PC-9 (cell line): ENCODE results near the gene RFXANK. TPM values are rescaled to one million over a fixed set of nuclear protein-coding genes. Genes with fewer than 3 reads are reported as not detected.
A peak's percentile ranks its signal among the peaks of the same experiment; 100 is the strongest.
"Not testable (repeated sequence)": the region's sequence is repeated elsewhere in the genome, so short reads cannot be mapped to it uniquely, and the experiment has no call there.

ENCODE experiments used
- BruUV-seq: library from RNA; stranded (reverse); fragments of 400-500 nt; replicated peaks from 2 replicates; lab custom pipeline; 2021; lab: Mats Ljungman, UMichigan
- CTCF ChIA-PET: fragments of 300-600 bp; sonication (Branson Sonifier 250); formaldehyde crosslinking; loops from one replicate; lab custom pipeline; 2022; ENCODE audit warnings: antibody characterized with exemption; lab: Charles Lee
- POLR2A ChIA-PET: fragments of 300-600 bp; sonication (Branson Sonifier 250); formaldehyde crosslinking; loops from one replicate; lab custom pipeline; 2022; ENCODE audit warnings: antibody characterized with exemption; ENCODE audit not compliant: unreplicated experiment; lab: Charles Lee
- DNase-seq, 2 experiments: peaks; one replicate each; pipeline versions ENCODE4 v3.0.0 to v3.0.0-alpha.2; 2015 to 2022; ENCODE audit warnings: mixed read lengths in 1 of 2
- H2AFZ ChIP-seq: fragments of 200-600 bp; sonication (generic); 2 replicates; pipeline ENCODE4 v1.8.1; 2017; ENCODE audit warnings: antibody characterized with exemption
- H3F3A ChIP-seq: fragments of 200-600 bp; sonication (generic); 2 replicates; pipeline ENCODE4 v1.8.1; 2017; ENCODE audit warnings: antibody characterized with exemption, mild to moderate bottlenecking, low read depth; ENCODE audit not compliant: insufficient read depth
- H3K27ac ChIP-seq: fragments of 200-600 bp; sonication (generic); 2 replicates; pipeline ENCODE4 v1.6.1; 2016; ENCODE audit warnings: mixed run types
- H3K27me3 ChIP-seq: fragments of 200-600 bp; sonication (generic); 2 replicates; pipeline ENCODE4 v1.6.1; 2016; ENCODE audit warnings: low read depth, mixed run types; ENCODE audit not compliant: insufficient read depth
- H3K36me3 ChIP-seq: fragments of 200-600 bp; sonication (generic); 2 replicates; pipeline ENCODE4 v1.6.1; 2016; ENCODE audit warnings: low read depth, mixed run types
- H3K4me1 ChIP-seq: fragments of 200-600 bp; sonication (generic); replicated peaks from 2 replicates; pipeline ENCODE4 v1.6.1; 2016; ENCODE audit warnings: mixed run types; ENCODE audit not compliant: insufficient read depth
- H3K4me2 ChIP-seq: fragments of 200-600 bp; sonication (generic); 2 replicates; pipeline ENCODE4 v1.6.1; 2017; ENCODE audit warnings: mixed run types
- H3K4me3 ChIP-seq: fragments of 200-600 bp; sonication (generic); 2 replicates; pipeline ENCODE4 v1.6.1; 2016; ENCODE audit warnings: mixed run types
- H3K79me2 ChIP-seq: fragments of 200-600 bp; sonication (generic); 2 replicates; pipeline ENCODE4 v1.6.1; 2017; ENCODE audit warnings: low read depth, mixed run types
- H3K9me2 ChIP-seq: fragments of 200-600 bp; sonication (generic); 2 replicates; pipeline ENCODE4 v1.8.1; 2017; ENCODE audit warnings: mild to moderate bottlenecking; ENCODE audit not compliant: insufficient read depth
- H3K9me3 ChIP-seq: fragments of 200-600 bp; sonication (generic); 2 replicates; pipeline ENCODE4 v1.8.1; 2016; ENCODE audit warnings: low read depth; ENCODE audit not compliant: insufficient read depth
- H4K20me1 ChIP-seq: fragments of 200-600 bp; sonication (generic); 2 replicates; pipeline ENCODE4 v1.8.1; 2017; ENCODE audit not compliant: insufficient read depth
- CTCF ChIP-seq: fragments of 200-600 bp; sonication (generic); conservative IDR thresholded peaks from 2 replicates; pipeline ENCODE4 v1.6.1; 2017; ENCODE audit warnings: mixed run types, antibody characterized with exemption, mild to moderate bottlenecking, moderate library complexity
- EZH2 ChIP-seq: fragments of 200-600 bp; sonication (generic); IDR thresholded peaks from 2 replicates; pipeline ENCODE4 v1.8.0; 2017; ENCODE audit warnings: antibody characterized with exemption, low read depth
- intact Hi-C: fragments of 100-400 bp; cut with micrococcal nuclease; formaldehyde crosslinking; loops from one replicate; pipeline ENCODE4 v1.10.0; 2022; ENCODE audit not compliant: unreplicated experiment
- total RNA-seq: library from RNA; stranded (reverse); gene quantifications from 2 replicates; pipeline ENCODE4 v1.2.3, GENCODE V29; 2021

Gene RFXANK
- total RNA-seq, 1 experiment from 2014 or later, result 132 TPM

DNA sequence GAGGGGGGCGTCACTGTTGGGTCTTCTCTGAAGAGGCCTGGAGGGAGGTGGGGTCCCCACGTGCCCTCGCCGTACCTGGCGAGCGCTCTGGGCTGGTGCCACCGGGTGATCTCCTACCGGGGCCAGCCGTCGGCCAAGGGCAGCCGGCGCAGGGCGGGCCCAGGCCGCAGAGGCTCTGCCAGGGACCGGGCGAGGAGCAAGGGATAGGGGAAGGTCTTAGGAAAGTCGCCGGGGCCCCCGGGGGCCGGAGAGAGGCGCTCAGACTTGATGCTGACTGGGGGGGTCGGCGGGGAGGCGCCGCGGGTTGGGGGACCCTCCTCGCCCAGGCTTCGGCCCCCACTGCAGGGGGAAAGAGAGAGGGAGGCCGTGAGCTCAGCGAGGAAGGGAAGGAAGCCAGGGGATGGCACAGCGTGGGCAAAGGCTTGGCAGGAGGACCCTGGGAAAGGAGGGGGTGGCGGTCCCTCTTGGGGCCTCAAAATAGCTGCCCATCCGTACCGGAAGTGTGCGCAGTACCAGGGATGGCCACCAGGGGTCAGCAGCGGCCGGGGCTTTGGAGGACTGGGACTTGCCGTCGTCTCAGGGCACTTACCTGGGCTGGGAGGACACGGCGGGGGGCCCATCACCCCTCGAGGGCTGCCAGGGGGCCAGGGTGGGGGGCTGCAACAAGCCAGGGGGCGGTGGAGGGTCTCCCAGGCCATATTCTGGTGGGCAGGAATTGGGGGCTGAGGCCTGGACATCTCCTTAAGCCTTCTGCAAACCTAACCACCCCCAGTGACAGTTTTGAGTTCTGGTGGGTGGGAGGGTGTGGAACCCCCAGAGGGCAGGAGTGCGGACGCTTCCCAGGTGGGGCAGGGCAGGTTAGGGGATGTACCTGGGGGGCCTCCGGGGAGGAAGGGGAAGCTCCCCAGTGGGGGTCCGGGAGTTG lies 46.1 kb upstream of the RFXANK start:
- Histone ChIP-seq H3K36me3 (no peaks in the 10 kb centered on the region), H3K9me3 (no peaks in the 10 kb centered on the region), H3K27me3 (no peaks in the 10 kb centered on the region), H3K4me1 (no peaks in the 10 kb centered on the region), H3K79me2 (no peaks in the 10 kb centered on the region), H3K9me2 (no peaks in the 10 kb centered on the region), H2AFZ (no peak overlapping the region), H3K27ac (no peak overlapping the region), H3F3A (peaks cover 6% of the 10 kb centered on the region; the same call in 1 of the 2 replicates), H4K20me1 (no peaks in the 10 kb centered on the region), H3K4me3 (no peak overlapping the region), H3K4me2 (no peak overlapping the region)
- DNase-seq, result peak; percentile 48 to 79
- POLR2A ChIA-PET, result interaction anchor here (0.5 kb wide), 1 partner anchor 314 kb away, joined by 3 read pairs; the partner anchor contains the start of gene UPF1
- TF ChIP-seq CTCF (peak; percentile 99), EZH2 (no peak)
- CTCF ChIA-PET, result interaction anchor here (1.3 kb wide), 1 partner anchor 345 kb away, joined by 23 read pairs; no protein-coding TSS in a partner anchor
- intact Hi-C loops, result loop anchor here (1.0 kb wide), 1 partner anchor 343 kb away; no protein-coding TSS in a partner anchor
- BruUV-seq, result no TSS peak

GRCh38 chr19:19146865-19147264 lies 45.2 kb upstream of the RFXANK start:
- POLR2A ChIA-PET, result no interaction called here
- no peak overlapping the region for H2AFZ ChIP-seq
- H3F3A ChIP-seq, result peaks cover 6% of the 10 kb centered on the region; the same call in 1 of the 2 replicates
- no peaks in the 10 kb centered on the region for H3K36me3 ChIP-seq
- no peaks in the 10 kb centered on the region for H3K9me3 ChIP-seq
- no peaks in the 10 kb centered on the region for H3K9me2 ChIP-seq
- CTCF ChIA-PET, result interaction anchor here (0.6 to 1.3 kb wide), 2 partner anchors 30 to 344 kb away, joined by 3 to 23 read pairs; no protein-coding TSS in a partner anchor
- H3K79me2 ChIP-seq, result no peaks in the 10 kb centered on the region
- no peaks in the 10 kb centered on the region for H4K20me1 ChIP-seq
- intact Hi-C loops, result loop anchor here (1.0 kb wide), 1 partner anchor 342 kb away; no protein-coding TSS in a partner anchor
- H3K4me3 ChIP-seq, result no peak overlapping the region
- no peak overlapping the region for H3K27ac ChIP-seq
- no peak overlapping the region for H3K4me2 ChIP-seq
- no peaks in the 10 kb centered on the region for H3K27me3 ChIP-seq
- TF ChIP-seq CTCF, result no peak
- TF ChIP-seq EZH2, result no peak
- DNase-seq, result no peak
- BruUV-seq, result no TSS peak
- no peaks in the 10 kb centered on the region for H3K4me1 ChIP-seq

- Histone ChIP-seq H3K4me1 (no peaks in the 10 kb centered on the region), H3K4me2 (no peak overlapping the region)
- intact Hi-C loops, result no loop called here
Measured at GRCh38 chr19:19147344-19147743, 44.7 kb upstream of the RFXANK start.

DNA sequence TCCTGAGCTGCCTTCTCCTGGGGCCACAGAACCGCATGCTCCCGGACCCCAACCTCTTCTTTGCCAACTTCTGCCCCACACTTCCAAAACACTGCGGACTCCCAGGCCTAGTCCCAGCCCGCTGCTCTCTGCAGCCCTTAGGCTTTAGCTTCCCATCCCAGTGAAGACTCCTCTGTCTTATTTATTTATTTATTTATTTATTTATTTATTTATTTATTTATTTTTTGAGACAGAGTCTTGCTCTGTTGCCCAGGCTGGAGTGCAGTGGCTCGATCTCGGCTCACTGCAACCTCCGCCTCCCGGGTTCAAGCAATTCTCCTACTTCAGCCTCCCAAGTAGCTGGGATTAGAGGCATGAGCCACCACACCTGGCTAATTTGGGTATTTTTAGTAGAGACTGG lies 43.6 kb upstream of the RFXANK start:
- H3K4me3 ChIP-seq, H3F3A ChIP-seq, H3K27me3 ChIP-seq, H4K20me1 ChIP-seq, DNase-seq, H2AFZ ChIP-seq, H3K4me2 ChIP-seq, H3K36me3 ChIP-seq, H3K27ac ChIP-seq, POLR2A ChIA-PET, BruUV-seq, H3K9me3 ChIP-seq, H3K4me1 ChIP-seq, H3K79me2 ChIP-seq, H3K9me2 ChIP-seq, CTCF ChIA-PET, intact Hi-C loops: not testable (repeated sequence)

More at GRCh38 chr19:19147344-19147743, 44.7 kb upstream of the RFXANK start:
- no peaks in the 10 kb centered on the region for H3K9me2 ChIP-seq
- H3F3A ChIP-seq, result peaks cover 6% of the 10 kb centered on the region; the same call in 1 of the 2 replicates
- no peaks in the 10 kb centered on the region for H3K9me3 ChIP-seq
- no peaks in the 10 kb centered on the region for H3K27me3 ChIP-seq
- POLR2A ChIA-PET, result no interaction called here
- H3K79me2 ChIP-seq, result no peaks in the 10 kb centered on the region
- no TSS peak for BruUV-seq
- H3K4me3 ChIP-seq, result no peak overlapping the region
- no peak overlapping the region for H3K27ac ChIP-seq
- CTCF ChIA-PET, result interaction anchor here (0.6 kb wide), 2 partner anchors 30 to 252 kb away, joined by 3 to 7 read pairs; partner anchors contain the start of gene CERS1
- TF ChIP-seq EZH2 (no peak), CTCF (no peak)
- H4K20me1 ChIP-seq, result no peaks in the 10 kb centered on the region
- no peaks in the 10 kb centered on the region for H3K36me3 ChIP-seq
- DNase-seq, result no peak
- H2AFZ ChIP-seq, result no peak overlapping the region
